ENCODE measurements around the gene HSD17B13.

The HSD17B13 gene

DNA sequence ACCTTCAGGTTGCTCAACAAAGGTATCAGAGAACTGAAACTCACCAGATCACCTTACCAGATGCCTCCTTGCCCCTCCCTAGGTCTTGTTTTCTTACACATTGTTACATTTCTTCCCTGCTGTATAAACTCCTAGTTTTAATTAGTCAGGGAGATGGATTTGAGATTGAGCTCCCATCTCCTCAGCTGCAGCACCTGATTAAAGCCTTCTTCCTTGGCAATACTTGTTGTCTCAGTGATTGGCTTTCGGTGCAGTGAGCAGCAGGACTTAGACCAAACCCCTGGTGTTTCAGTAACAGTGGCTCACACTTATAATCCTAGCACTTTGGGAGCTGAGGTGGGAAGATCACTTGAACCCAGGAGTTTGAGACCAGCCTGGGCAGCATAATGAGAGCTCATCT, 59.8 kb downstream of the HSD17B13 start:
- DNase-seq (ENCODE audit: low read depth) = no peak

DNA sequence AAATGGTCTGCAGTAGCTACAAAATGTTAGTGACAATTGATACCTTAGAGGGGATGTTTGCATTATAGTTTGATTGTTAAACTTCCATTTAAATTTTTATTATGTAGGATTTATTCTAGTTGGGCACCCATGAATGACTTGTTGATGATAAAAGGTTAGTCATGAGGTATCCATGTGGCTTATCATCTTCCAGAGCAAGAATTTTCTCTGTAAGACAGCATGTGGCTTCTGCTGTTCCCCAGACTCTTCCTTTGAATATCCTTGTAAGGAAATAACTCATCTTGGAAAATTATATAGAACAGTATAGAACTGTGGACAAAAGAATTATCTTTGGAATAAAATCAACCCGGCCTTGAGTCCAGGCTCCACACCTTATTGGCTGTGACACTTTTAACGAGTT, 62.2 kb downstream of the HSD17B13 start:
- DNase-seq (ENCODE audit: low read depth) = no peak

DNA sequence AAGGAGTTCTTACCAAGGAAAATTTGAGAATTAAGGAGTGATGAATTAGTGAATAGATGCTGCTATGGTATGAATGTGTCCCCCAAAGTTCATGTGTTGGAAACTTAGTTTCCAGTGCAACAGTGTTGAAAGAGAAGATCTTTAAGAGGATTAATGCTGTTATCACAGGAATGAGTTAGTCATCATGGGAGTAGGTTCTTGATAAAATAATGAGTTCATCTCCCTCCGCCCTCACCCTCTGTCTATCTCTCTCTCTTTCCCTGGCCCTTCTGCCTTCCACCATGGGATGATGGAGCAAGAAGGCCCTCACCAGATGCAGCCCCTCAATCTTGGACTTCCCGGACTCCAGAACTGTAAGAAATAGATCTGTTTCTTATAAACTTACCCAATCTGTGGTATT, 64.0 kb downstream of the HSD17B13 start:
- no peak for DNase-seq (ENCODE audit: low read depth)

DNA sequence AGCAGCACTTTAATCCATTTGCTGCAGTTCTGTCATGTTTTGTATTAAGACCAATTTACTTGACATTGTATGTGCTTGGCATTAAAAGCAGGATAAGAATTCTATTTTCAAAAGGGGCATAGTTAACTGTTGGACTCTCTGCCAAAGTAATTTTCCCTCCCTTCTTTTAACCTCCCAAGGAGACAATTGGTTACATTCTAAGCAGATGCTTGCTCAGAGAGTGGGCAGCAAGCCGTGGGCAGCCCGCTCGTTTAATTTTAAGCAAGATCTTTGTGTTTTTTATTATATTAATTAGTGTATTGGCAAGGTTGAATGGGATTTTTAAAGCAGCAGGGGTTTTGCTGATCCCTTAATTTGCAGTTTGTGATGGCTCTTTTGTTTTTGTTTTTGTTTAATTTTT, 65.2 kb downstream of the HSD17B13 start:
- DNase-seq (ENCODE audit: low read depth) = no peak

DNA sequence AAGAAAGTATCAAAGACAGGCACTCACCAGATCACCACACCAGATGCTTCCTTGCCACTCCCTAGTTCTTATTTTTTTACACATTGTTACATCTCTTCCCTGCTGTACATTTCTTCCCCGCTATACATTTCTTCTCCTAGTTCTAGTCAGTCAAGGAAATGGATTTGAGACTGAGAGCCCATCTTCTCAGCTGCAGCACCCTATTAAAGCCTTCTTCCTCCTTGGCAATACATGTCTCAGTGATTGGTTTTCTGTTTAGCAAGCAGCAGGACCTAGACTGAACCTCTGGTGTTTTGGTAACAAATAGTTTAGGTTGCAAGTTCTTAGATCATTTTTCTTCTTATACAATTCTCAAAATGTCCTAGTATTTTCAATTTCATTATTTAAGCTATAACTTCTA, 66.9 kb downstream of the HSD17B13 start:
- no peak for DNase-seq (ENCODE audit: low read depth)
